Neural progenitor cell (in vitro differentiated cells): Measurements from ENCODE around the gene CXCL17.
A peak's percentile ranks its signal among the peaks of the same experiment; 100 is the strongest.

Experiments
- CTCF ChIP-seq: fragments of 200-600 bp; sonication (generic); IDR thresholded peaks from 2 replicates; pipeline ENCODE4 v1.5.1; 2017; ENCODE audit warnings: antibody characterized with exemption, mild to moderate bottlenecking
- EZH2 ChIP-seq: fragments of 200-600 bp; sonication (generic); IDR thresholded peaks from 2 replicates; pipeline ENCODE4 v1.6.1; 2017; ENCODE audit warnings: antibody characterized with exemption, mild to moderate bottlenecking, moderate library complexity

DNA sequence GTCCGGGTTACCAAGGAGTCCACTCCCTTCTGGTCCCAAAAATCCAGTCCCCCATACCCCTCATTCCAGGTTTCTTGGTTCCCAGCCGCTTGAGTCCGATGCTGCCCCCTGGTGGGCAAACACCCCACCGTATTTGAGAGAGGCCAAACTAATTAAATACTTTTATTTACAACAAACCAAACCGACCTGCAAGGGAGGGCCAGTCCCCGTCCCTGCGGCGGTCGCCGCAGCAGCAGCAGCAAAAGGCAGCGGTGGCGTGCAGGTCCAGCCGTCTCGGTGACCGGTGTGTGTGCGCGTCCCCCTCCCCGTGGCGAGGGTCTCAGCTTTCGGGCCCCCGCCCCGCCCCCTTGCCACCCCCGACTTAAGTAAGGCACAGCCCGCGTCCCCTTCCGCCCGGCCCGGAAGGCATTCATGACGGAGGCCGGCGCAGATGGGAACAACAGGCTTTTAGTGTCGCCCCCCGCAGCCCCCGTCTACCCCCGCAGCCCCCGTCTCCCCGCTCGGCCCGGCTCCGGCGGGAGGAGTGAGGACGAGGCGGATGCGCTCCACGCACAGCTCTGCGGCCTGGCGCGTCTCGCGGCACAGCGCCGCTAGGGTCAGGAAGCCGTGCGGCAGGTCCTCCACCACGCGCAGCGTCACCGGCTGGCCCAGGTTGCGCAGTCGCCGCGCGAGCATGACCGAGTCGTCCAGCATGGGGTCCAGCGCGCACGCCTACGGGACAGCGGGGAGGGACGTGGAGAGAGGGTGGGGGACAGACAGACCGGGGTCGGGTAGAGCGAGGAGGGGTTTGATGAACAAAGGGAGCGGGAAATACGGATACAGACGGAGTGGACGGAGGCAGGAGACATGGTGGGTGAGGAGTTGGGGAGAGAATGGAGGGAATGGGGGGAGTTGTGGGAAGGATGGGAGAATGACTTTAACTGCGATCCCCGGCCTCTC lies 41.1 kb downstream of the CXCL17 start:
- peak; percentile 84 for TF ChIP-seq CTCF
- TF ChIP-seq EZH2 = peak; percentile 43
